ENCODE measurements around the gene TEAD1.

- TF ChIP-seq CTCF (IDR thresholded peaks at IDR 0.05) (no peak), POLR2AphosphoS5 (IDR thresholded peaks at IDR 0.05) (no peak)
Observed at GRCh38 chr11:12769834-12770345, 95.7 kb downstream of the TEAD1 start.

Measured in gastroesophageal sphincter (tissue), 3 donors.